Measurements from ENCODE around the gene TULP4. TPM values are rescaled to one million over a fixed set of nuclear protein-coding genes. Genes with fewer than 3 reads are reported as not detected.

Gene TULP4
- total RNA-seq, 1 experiment from 2014 or later, result 52.8 TPM

DNA sequence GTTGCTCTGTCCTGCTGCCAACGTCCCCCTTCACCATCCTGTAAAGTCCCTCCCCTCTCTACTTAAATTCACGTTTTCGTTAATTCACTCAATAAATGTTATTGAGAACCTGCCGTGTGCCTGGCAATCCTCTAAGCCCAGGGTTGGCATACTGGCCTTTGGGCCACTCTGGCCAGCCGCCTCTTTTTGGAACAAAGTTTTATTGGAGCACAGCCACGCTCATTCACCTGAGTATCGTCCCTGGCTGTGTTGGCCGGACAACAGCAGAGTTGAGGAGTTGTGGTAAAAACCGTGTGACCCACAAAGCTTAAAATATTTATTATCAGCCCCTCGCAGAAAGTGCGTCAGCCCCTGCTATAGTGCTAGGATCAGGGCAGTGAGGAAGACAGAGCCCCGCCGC lies 192.9 kb downstream of the TULP4 start:
- ChIA-PET POLR2A (no interaction called here), CTCF (interaction anchor here (1.2 kb wide), 1 partner anchor 291 kb away, joined by 3 read pairs; no protein-coding TSS in a partner anchor)
- Mint-ChIP-seq H3K4me3 (no peak overlapping the region), H3K36me3 (peaks cover 15% of the 10 kb centered on the region), H3K27me3 (ENCODE audit: low read depth) (no peaks in the 10 kb centered on the region; the same call in 1 of the 2 replicates), H3K9me3 (no peaks in the 10 kb centered on the region), H3K4me1 (peaks cover 3% of the 10 kb centered on the region), H3K27ac (no peak overlapping the region)
- DNase-seq (ENCODE audit: low spot score) (no peak), ATAC-seq (no peak)
- no peak for TF ChIP-seq ZNF317 (CRISPR knock-in tag; IDR thresholded peaks at IDR 0.05; ENCODE audit: borderline replicate concordance, low read depth)
- no peak for TF ChIP-seq MAX (CRISPR knock-in tag; IDR thresholded peaks at IDR 0.05)
- TF ChIP-seq HMGA2 (CRISPR knock-in tag; IDR thresholded peaks at IDR 0.05), result no peak
- no peak for TF ChIP-seq ZNF532 (CRISPR knock-in tag; IDR thresholded peaks at IDR 0.05; ENCODE audit: borderline replicate concordance)
- TF ChIP-seq ESRRA (CRISPR knock-in tag; IDR thresholded peaks at IDR 0.05; ENCODE audit: borderline replicate concordance), result no peak
- TF ChIP-seq SOX15 (CRISPR knock-in tag; IDR thresholded peaks at IDR 0.05), result no peak
- TF ChIP-seq ARID4B (CRISPR knock-in tag; IDR thresholded peaks at IDR 0.05; ENCODE audit: borderline replicate concordance), result no peak
- TF ChIP-seq MXD4 (CRISPR knock-in tag; IDR thresholded peaks at IDR 0.05; ENCODE audit: borderline replicate concordance), result no peak
- no peak for TF ChIP-seq RORB (CRISPR knock-in tag; IDR thresholded peaks at IDR 0.05)
- no peak for TF ChIP-seq JUN (CRISPR knock-in tag; IDR thresholded peaks at IDR 0.05)
- no peak for TF ChIP-seq NR2C2 (CRISPR knock-in tag; IDR thresholded peaks at IDR 0.05)
- no peak for TF ChIP-seq CREB1 (CRISPR knock-in tag; IDR thresholded peaks at IDR 0.05)
- TF ChIP-seq, protein P1, sequence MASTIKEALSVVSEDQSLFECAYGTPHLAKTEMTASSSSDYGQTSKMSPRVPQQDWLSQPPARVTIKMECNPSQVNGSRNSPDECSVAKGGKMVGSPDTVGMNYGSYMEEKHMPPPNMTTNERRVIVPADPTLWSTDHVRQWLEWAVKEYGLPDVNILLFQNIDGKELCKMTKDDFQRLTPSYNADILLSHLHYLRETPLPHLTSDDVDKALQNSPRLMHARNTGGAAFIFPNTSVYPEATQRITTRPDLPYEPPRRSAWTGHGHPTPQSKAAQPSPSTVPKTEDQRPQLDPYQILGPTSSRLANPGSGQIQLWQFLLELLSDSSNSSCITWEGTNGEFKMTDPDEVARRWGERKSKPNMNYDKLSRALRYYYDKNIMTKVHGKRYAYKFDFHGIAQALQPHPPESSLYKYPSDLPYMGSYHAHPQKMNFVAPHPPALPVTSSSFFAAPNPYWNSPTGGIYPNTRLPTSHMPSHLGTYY (CRISPR knock-in tag; IDR thresholded peaks at IDR 0.05), result no peak
- TF ChIP-seq ZNF219 (CRISPR knock-in tag; IDR thresholded peaks at IDR 0.05; ENCODE audit: borderline replicate concordance), result no peak
- TF ChIP-seq NR1H2 (CRISPR knock-in tag; IDR thresholded peaks at IDR 0.05), result no peak

GRCh38 chr6:158506601-158507000 lies 194.3 kb downstream of the TULP4 start:
- Mint-ChIP-seq H3K27ac (no peak overlapping the region), H3K9me3 (0 out of 2 replicates have a peak, but pooled peaks cover 4% of the 10 kb centered on the region), H3K4me3 (no peak overlapping the region), H3K27me3 (ENCODE audit: low read depth) (no peaks in the 10 kb centered on the region; the same call in 1 of the 2 replicates), H3K36me3 (peaks cover 6% of the 10 kb centered on the region), H3K4me1 (peaks cover 3% of the 10 kb centered on the region)
- ChIA-PET CTCF (interaction anchor here (0.7 to 1.8 kb wide), 4 partner anchors 10 to 292 kb away, joined by 4 to 7 read pairs (median 5); no protein-coding TSS in a partner anchor), POLR2A (no interaction called here)
- DNase-seq (ENCODE audit: low spot score) (peak; percentile 81), ATAC-seq (peak; percentile 99)
- 0 out of 2 replicates have a peak, but pooled peaks have one; percentile 31 for TF ChIP-seq ETV6 (CRISPR knock-in tag; IDR thresholded peaks at IDR 0.05)
- no peak for TF ChIP-seq ZNF425 (CRISPR knock-in tag; conservative IDR thresholded peaks at IDR 0.05)
- no peak for TF ChIP-seq ZNF396 (CRISPR knock-in tag; IDR thresholded peaks at IDR 0.05; ENCODE audit: borderline replicate concordance)
- TF ChIP-seq MXD4 (CRISPR knock-in tag; IDR thresholded peaks at IDR 0.05; ENCODE audit: borderline replicate concordance), result no peak
- TF ChIP-seq USF2 (CRISPR knock-in tag; IDR thresholded peaks at IDR 0.05), result peak; percentile 21; the same call in 1 of the 2 replicates
- TF ChIP-seq NFE2L1 (CRISPR knock-in tag; IDR thresholded peaks at IDR 0.05), result peak; percentile 89
